ENCODE data around the gene FAM107A.

DNA sequence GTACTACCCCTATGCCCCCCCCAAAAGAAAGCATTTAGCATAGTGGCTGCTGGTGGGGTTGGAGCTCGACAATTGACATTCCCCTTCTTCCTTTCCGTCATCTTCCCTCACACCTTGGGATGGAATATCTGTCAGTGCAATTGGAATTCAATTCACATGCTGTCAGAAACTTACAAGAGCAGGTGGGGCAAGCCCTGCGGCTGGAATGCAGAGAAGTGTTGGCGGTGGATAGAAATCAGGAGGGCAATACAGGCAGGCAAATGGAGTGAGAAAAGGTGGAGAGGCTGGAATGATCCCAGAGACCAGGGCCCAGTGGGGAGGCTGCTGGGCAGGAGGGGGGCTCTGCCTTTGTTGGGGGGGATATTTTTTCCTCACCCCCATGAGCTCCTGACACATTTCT lies 45.2 kb upstream of the FAM107A start:
- TF ChIP-seq, protein P1, sequence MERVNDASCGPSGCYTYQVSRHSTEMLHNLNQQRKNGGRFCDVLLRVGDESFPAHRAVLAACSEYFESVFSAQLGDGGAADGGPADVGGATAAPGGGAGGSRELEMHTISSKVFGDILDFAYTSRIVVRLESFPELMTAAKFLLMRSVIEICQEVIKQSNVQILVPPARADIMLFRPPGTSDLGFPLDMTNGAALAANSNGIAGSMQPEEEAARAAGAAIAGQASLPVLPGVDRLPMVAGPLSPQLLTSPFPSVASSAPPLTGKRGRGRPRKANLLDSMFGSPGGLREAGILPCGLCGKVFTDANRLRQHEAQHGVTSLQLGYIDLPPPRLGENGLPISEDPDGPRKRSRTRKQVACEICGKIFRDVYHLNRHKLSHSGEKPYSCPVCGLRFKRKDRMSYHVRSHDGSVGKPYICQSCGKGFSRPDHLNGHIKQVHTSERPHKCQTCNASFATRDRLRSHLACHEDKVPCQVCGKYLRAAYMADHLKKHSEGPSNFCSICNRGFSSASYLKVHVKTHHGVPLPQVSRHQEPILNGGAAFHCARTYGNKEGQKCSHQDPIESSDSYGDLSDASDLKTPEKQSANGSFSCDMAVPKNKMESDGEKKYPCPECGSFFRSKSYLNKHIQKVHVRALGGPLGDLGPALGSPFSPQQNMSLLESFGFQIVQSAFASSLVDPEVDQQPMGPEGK (CRISPR knock-in tag; IDR thresholded peaks at IDR 0.05; ENCODE audit: borderline replicate concordance): no peak
- TF ChIP-seq, protein P2, sequence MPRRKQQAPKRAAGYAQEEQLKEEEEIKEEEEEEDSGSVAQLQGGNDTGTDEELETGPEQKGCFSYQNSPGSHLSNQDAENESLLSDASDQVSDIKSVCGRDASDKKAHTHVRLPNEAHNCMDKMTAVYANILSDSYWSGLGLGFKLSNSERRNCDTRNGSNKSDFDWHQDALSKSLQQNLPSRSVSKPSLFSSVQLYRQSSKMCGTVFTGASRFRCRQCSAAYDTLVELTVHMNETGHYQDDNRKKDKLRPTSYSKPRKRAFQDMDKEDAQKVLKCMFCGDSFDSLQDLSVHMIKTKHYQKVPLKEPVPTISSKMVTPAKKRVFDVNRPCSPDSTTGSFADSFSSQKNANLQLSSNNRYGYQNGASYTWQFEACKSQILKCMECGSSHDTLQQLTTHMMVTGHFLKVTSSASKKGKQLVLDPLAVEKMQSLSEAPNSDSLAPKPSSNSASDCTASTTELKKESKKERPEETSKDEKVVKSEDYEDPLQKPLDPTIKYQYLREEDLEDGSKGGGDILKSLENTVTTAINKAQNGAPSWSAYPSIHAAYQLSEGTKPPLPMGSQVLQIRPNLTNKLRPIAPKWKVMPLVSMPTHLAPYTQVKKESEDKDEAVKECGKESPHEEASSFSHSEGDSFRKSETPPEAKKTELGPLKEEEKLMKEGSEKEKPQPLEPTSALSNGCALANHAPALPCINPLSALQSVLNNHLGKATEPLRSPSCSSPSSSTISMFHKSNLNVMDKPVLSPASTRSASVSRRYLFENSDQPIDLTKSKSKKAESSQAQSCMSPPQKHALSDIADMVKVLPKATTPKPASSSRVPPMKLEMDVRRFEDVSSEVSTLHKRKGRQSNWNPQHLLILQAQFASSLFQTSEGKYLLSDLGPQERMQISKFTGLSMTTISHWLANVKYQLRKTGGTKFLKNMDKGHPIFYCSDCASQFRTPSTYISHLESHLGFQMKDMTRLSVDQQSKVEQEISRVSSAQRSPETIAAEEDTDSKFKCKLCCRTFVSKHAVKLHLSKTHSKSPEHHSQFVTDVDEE (CRISPR knock-in tag; IDR thresholded peaks at IDR 0.05): no peak
- TF ChIP-seq TOX (CRISPR knock-in tag; IDR thresholded peaks at IDR 0.05; ENCODE audit: borderline replicate concordance) (no peak), ESRRG (CRISPR knock-in tag; IDR thresholded peaks at IDR 0.05) (no peak), ZNF8 (CRISPR knock-in tag; IDR thresholded peaks at IDR 0.05) (no peak), BACH2 (CRISPR knock-in tag; IDR thresholded peaks at IDR 0.05; ENCODE audit: borderline replicate concordance) (no peak)
- TF ChIP-seq, protein P3, sequence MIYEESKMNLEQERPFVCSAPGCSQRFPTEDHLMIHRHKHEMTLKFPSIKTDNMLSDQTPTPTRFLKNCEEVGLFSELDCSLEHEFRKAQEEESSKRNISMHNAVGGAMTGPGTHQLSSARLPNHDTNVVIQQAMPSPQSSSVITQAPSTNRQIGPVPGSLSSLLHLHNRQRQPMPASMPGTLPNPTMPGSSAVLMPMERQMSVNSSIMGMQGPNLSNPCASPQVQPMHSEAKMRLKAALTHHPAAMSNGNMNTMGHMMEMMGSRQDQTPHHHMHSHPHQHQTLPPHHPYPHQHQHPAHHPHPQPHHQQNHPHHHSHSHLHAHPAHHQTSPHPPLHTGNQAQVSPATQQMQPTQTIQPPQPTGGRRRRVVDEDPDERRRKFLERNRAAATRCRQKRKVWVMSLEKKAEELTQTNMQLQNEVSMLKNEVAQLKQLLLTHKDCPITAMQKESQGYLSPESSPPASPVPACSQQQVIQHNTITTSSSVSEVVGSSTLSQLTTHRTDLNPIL (CRISPR knock-in tag; IDR thresholded peaks at IDR 0.05; ENCODE audit: low read depth): no peak

Data from SK-N-SH treated with all-trans-retinoic acid at 6 μM for 48 hours (cell line).